ENCODE results near the gene NPAS3.

DNA sequence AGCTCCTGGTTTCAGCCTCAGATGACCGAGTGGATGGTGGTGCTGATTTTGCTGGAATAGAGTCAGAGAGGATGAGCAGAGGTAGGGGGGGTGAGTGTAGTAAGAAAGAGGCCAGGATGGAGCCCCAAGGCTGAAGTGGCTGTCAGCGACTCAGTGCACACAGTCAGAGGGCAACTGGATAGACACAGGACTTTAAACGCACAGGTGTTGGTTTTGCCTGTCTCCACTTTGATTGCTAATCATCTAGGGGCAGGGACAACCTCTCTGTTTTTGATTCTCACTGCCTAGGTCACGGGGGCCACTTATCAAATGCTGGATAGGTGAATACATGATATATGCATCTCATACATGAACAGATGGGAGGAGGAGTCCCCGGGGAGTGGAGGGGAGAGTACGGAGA lies 912.7 kb downstream of the NPAS3 start:
- TF ChIP-seq, protein P1, sequence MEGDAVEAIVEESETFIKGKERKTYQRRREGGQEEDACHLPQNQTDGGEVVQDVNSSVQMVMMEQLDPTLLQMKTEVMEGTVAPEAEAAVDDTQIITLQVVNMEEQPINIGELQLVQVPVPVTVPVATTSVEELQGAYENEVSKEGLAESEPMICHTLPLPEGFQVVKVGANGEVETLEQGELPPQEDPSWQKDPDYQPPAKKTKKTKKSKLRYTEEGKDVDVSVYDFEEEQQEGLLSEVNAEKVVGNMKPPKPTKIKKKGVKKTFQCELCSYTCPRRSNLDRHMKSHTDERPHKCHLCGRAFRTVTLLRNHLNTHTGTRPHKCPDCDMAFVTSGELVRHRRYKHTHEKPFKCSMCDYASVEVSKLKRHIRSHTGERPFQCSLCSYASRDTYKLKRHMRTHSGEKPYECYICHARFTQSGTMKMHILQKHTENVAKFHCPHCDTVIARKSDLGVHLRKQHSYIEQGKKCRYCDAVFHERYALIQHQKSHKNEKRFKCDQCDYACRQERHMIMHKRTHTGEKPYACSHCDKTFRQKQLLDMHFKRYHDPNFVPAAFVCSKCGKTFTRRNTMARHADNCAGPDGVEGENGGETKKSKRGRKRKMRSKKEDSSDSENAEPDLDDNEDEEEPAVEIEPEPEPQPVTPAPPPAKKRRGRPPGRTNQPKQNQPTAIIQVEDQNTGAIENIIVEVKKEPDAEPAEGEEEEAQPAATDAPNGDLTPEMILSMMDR (IDR thresholded peaks at IDR 0.05), result no peak
- TF ChIP-seq ZFX (IDR thresholded peaks at IDR 0.05; ENCODE audit: borderline replicate concordance), result no peak

All from 22Rv1 (cell line).